ENCODE data around the gene STK16.
A peak's percentile ranks its signal among the peaks of the same experiment; 100 is the strongest.

Gene STK16

DNA sequence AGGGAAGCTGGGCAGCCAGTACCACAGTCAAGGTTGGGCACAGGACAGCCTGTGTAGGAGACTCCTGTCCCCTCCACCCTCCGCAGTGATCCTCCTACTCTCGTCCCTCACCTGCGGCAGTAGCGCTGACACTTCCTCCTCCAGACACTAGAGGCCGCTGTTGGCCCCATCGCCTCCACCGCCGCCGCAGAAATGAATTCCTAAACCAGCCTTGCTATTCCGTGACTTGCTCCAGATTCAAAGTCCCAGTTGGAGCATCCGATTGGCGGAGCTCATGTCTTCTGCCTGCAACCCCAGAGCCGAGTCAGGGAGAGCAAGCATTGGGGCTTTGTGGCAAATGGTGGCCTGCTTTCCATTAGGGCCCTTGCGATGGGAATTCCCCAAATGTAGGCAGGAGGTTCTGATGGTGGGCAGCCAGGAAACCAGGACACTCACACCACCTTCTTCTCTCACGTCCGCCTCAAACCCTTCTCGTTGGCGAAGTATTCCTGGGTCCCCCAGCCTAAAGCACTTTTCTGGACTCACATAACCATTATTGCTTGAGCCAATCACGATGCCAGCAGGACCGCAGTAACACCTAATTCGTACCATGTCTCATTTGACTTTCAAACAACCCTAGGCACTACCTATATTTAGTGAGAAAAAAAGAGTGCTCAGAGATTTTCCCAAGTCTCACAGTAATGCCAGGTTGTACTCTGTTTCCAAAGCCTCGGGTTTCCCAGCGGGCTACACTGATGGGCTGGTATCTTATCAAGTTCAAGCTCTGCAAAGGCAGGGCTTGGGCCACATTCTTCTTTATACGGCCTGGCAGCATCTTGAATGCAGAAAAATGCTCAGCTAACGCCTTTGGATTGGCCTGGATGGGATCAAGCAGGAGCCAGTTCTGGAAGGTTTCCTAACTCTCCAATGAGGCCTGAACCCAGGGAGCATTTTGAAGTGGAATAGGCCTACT is 32.7 kb downstream of the STK16 start:
- ChIA-PET POLR2A (interaction anchor here (0.6 to 3.1 kb wide), 10 partner anchors 16 to 101 kb away, joined by 3 to 17 read pairs (median 5); partner anchors contain the start of genes ABCB6, ANKZF1, CNPPD1 and GLB1L), CTCF (interaction anchor here (0.6 to 21.6 kb wide), 41 partner anchors 10 to 252 kb away, joined by 3 to 691 read pairs (median 5); partner anchors contain the start of genes CNPPD1, GLB1L, RESP18 and STK16)
- H3K4me3 ChIP-seq (ENCODE audit: low read depth, low read length), result no peak overlapping the region
- TF ChIP-seq, protein P1, sequence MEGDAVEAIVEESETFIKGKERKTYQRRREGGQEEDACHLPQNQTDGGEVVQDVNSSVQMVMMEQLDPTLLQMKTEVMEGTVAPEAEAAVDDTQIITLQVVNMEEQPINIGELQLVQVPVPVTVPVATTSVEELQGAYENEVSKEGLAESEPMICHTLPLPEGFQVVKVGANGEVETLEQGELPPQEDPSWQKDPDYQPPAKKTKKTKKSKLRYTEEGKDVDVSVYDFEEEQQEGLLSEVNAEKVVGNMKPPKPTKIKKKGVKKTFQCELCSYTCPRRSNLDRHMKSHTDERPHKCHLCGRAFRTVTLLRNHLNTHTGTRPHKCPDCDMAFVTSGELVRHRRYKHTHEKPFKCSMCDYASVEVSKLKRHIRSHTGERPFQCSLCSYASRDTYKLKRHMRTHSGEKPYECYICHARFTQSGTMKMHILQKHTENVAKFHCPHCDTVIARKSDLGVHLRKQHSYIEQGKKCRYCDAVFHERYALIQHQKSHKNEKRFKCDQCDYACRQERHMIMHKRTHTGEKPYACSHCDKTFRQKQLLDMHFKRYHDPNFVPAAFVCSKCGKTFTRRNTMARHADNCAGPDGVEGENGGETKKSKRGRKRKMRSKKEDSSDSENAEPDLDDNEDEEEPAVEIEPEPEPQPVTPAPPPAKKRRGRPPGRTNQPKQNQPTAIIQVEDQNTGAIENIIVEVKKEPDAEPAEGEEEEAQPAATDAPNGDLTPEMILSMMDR (IDR thresholded peaks at IDR 0.05; ENCODE audit: insufficient read depth, low read length, missing control alignments), result peak; percentile 94
- DNase-seq (ENCODE audit: low read depth, low spot score), result peak; percentile 33

DNA sequence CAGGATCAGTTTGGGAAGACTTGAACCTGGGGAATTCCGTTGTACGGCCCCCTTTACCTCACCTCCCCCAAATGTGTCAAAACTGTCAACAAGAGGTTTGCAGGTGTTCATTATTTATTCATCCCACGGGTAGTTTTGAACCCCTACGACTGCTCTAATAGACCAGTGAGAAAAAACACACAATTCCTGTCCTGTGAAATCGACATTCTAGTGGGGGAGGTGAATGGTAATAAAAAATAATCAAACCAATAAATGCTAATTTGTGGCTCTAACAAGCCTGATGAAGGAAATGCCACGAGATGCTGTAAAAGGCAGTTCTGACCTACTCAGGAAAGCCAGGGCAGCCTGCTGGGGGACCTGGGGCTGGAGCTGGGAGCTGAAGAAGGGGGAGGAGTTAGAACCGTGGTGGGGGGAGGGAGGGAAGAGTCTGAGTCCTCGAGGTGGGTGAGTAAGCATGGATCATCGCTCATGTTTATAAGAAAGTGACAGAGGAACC is 33.4 kb downstream of the STK16 start:
- ChIA-PET POLR2A (interaction anchor here (0.6 to 3.1 kb wide), 13 partner anchors 10 to 102 kb away, joined by 3 to 17 read pairs (median 5); partner anchors contain the start of genes ABCB6, ANKZF1, CNPPD1 and GLB1L), CTCF (interaction anchor here (0.6 to 21.6 kb wide), 24 partner anchors 10 to 251 kb away, joined by 3 to 691 read pairs (median 6); partner anchors contain the start of genes CNPPD1, GLB1L, STK16 and TUBA4B)

DNA sequence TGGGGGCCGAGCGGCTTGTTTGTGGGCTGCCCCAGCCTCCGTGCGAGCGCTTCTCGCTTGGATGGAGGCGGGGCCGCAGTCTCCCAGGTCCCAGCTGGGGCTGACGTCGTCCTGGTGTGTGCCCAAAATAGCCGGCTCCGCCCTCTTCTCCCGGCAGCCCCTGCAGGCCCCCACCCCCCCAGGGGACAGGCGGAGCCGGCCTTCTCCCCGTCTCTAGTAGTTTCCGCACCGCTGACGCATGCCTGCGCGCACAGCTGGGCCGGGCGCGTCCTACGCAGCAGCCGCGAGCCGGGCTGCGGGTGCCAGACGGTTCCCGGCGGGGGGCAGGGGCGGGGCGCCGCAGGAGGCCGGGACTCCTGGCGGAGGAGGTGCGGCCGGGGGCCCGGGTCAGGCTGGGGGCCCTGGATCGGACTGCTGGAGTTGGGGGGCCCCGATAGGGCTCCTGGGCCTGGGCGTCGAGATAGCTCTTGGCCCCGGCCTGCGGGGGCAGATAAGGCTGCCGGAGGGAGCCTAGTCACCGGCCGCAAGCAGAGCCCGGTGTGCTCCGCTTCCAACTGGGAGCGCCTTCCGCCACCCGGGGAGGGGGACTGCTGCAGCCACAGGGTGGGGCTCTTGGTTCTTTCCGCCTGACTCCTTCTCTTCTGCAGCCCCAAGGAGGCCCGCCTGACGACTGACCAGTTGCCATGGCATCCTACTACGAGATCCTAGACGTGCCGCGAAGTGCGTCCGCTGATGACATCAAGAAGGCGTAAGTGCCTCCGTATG is 34.1 kb downstream of the STK16 start, which contains the start of gene DNAJB2:
Gene DNAJB2, plus strand, starts transcription at position 216 of the 765 bp plus-strand sequence. Its CDS starts 468 bp downstream, at position 684.
- peak within 1 kb of the TSS; percentile 78 for H3K4me3 ChIP-seq (ENCODE audit: low read depth, low read length)
- ChIA-PET POLR2A (interaction anchor here (0.6 to 3.1 kb wide), 13 partner anchors 9 to 103 kb away, joined by 3 to 17 read pairs (median 4); partner anchors contain the start of genes ABCB6, ANKZF1, CNPPD1 and GLB1L), CTCF (interaction anchor here (0.9 to 21.6 kb wide), 15 partner anchors 11 to 250 kb away, joined by 3 to 691 read pairs (median 7); partner anchors contain the start of gene TUBA4B)
- TF ChIP-seq, protein P1 (IDR thresholded peaks at IDR 0.05; ENCODE audit: insufficient read depth, low read length, missing control alignments), result peak; percentile 2
- peak; percentile 93 for DNase-seq (ENCODE audit: low read depth, low spot score)

More for the DNA sequence above, 33.4 kb downstream of the STK16 start:
- TF ChIP-seq, protein P1 (IDR thresholded peaks at IDR 0.05; ENCODE audit: insufficient read depth, low read length, missing control alignments), result no peak
- H3K4me3 ChIP-seq (ENCODE audit: low read depth, low read length), result peak overlapping the region; percentile 41
- no peak for DNase-seq (ENCODE audit: low read depth, low spot score)

DNA sequence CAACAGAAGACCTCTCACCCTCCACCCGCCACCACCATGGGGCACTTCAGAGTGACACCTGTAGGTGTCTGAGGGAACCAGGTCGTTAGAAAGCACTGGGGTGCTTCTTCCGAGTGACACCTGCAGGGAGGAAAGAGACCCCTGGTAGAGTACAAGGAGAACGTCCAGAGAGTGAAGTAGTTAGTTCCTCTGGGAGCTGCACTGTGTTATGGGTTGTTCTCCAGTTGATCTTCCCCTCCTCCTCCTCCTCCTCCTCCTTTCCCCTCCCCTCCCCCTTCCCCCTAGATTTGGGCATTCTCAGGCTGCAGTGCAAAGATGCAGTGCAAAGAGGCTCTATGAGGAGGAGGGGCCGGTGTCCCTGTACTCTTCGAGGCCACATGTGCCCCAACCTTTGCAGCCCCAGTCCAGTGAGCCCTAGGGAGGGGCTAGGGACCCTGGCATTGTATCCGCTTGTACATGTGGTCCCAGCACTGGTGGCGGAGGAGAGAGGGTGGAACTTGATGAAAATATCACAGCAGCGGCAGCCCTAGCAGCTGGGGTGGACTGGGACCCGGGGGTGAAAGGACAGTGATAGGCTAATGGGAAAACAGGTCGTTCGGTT is 34.7 kb downstream of the STK16 start:
- peak overlapping the region; percentile 78 for H3K4me3 ChIP-seq (ENCODE audit: low read depth, low read length)
- ChIA-PET CTCF (interaction anchor here (1.0 to 21.6 kb wide), 8 partner anchors 12 to 250 kb away, joined by 3 to 691 read pairs (median 6); partner anchors contain the start of gene CNPPD1), POLR2A (interaction anchor here (0.7 to 3.1 kb wide), 5 partner anchors 10 to 86 kb away, joined by 3 to 17 read pairs (median 3); partner anchors contain the start of genes GLB1L and STK16)

DNA sequence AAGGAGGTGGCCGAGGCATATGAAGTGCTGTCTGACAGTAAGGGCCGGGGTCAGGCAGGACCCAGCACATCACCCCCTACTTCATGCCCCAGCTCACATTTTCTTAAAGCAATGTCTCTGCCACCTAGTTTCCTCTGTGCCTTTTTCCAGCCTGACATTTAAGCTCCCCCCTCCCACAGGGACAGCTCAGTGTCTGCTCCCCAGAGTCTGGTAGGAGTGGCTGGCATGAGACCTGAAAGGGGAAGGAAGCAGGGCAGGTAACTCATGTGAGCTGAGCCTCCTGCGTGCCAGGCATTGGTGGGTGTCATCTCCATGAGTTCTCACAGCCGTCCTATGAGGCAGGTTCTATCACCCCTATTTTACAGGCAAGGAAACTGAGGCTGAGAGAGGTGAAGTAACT is 35.4 kb downstream of the STK16 start:
- TF ChIP-seq, protein P1 (IDR thresholded peaks at IDR 0.05; ENCODE audit: insufficient read depth, low read length, missing control alignments), result no peak
- H3K4me3 ChIP-seq (ENCODE audit: low read depth, low read length), result peak overlapping the region; percentile 78
- DNase-seq (ENCODE audit: low read depth, low spot score), result no peak
- CTCF ChIA-PET, result interaction anchor here (1.0 to 21.6 kb wide), 7 partner anchors 14 to 249 kb away, joined by 3 to 691 read pairs (median 7); partner anchors contain the start of gene CNPPD1
- POLR2A ChIA-PET, result interaction anchor here (0.7 kb wide), 1 partner anchor 11 kb away, joined by 3 read pairs; no protein-coding TSS in a partner anchor

More for the DNA sequence above, 34.7 kb downstream of the STK16 start:
- TF ChIP-seq, protein P1 (IDR thresholded peaks at IDR 0.05; ENCODE audit: insufficient read depth, low read length, missing control alignments), result no peak
- DNase-seq (ENCODE audit: low read depth, low spot score), result no peak
